H9 (cell line): ENCODE data around the gene KIZ. TPM values are rescaled to one million over a fixed set of nuclear protein-coding genes. Genes with fewer than 3 reads are reported as not detected.

Experiments used
- DNase-seq: peaks from one replicate; pipeline ENCODE4 v3.0.0-alpha.2; 2017
- H2AFZ ChIP-seq: one replicate; pipeline ENCODE4 v1.6.1; 2013; ENCODE audit warnings: mild to moderate bottlenecking, low read length, control low read depth, moderate library complexity
- H2AK5ac ChIP-seq: 2 replicates; pipeline ENCODE4 v1.6.1; 2013; ENCODE audit warnings: low read length, control low read depth, mixed read lengths; ENCODE audit not compliant: insufficient read length
- H2BK120ac ChIP-seq: one replicate; pipeline ENCODE4 v1.6.1; 2013; ENCODE audit warnings: low read depth, mild to moderate bottlenecking, low read length, control low read depth, inconsistent platforms; ENCODE audit not compliant: poor library complexity, severe bottlenecking
- H2BK12ac ChIP-seq: 2 replicates; pipeline ENCODE4 v1.6.1; 2013; ENCODE audit warnings: low read length, control low read depth, mixed read lengths, low read depth; ENCODE audit not compliant: insufficient read length
- H2BK15ac ChIP-seq: 2 replicates; pipeline ENCODE4 v1.6.1; 2013; ENCODE audit warnings: low read depth, low read length, control low read depth
- H2BK20ac ChIP-seq: one replicate; pipeline ENCODE4 v1.6.1; 2013; ENCODE audit warnings: low read depth, mild to moderate bottlenecking, low read length, control low read depth, inconsistent platforms; ENCODE audit not compliant: poor library complexity, severe bottlenecking
- H2BK5ac ChIP-seq: 2 replicates; pipeline ENCODE4 v1.6.1; 2013; ENCODE audit warnings: low read length, control low read depth, mixed read lengths; ENCODE audit not compliant: insufficient read length
- H3K14ac ChIP-seq: 2 replicates; pipeline ENCODE4 v1.6.1; 2013; ENCODE audit warnings: low read length, control low read depth; ENCODE audit not compliant: insufficient read depth
- H3K18ac ChIP-seq: 2 replicates; pipeline ENCODE4 v1.6.1; 2013; ENCODE audit warnings: low read depth, mild to moderate bottlenecking, mixed read lengths, low read length, control low read depth; ENCODE audit not compliant: insufficient read length
- H3K23ac ChIP-seq: 2 replicates; pipeline ENCODE4 v1.6.1; 2013; ENCODE audit warnings: low read length, control low read depth, mixed read lengths, low read depth; ENCODE audit not compliant: insufficient read length
- H3K23me2 ChIP-seq: 2 replicates; pipeline ENCODE4 v1.6.1; 2013; ENCODE audit warnings: low read depth, mild to moderate bottlenecking, mixed read lengths, low read length, control low read depth; ENCODE audit not compliant: insufficient read length, poor library complexity, severe bottlenecking
- H3K27ac ChIP-seq: 2 replicates; pipeline ENCODE4 v1.5.1; 2013; ENCODE audit warnings: low read length, control low read depth, mixed read lengths, low read depth; ENCODE audit not compliant: insufficient read length
- H3K27me3 ChIP-seq: 2 replicates; pipeline ENCODE4 v1.6.1; 2013; ENCODE audit warnings: low read length, control low read depth, inconsistent platforms; ENCODE audit not compliant: insufficient read depth
- H3K4ac ChIP-seq: 2 replicates; pipeline ENCODE4 v1.6.1; 2013; ENCODE audit warnings: low read depth, mild to moderate bottlenecking, control low read depth, inconsistent platforms, low read length, moderate library complexity
- H3K4me1 ChIP-seq: 2 replicates; pipeline ENCODE4 v1.6.1; 2013; ENCODE audit warnings: low read length, control low read depth, inconsistent platforms; ENCODE audit not compliant: insufficient read depth
- H3K4me2 ChIP-seq: 2 replicates; pipeline ENCODE4 v1.6.1; 2013; ENCODE audit warnings: low read length, control low read depth, mixed read lengths; ENCODE audit not compliant: insufficient read length, insufficient read depth
- H3K56ac ChIP-seq: 2 replicates; pipeline ENCODE4 v1.6.1; 2013; ENCODE audit warnings: low read depth, mild to moderate bottlenecking, mixed read lengths, low read length, control low read depth; ENCODE audit not compliant: insufficient read length
- H3K79me1 ChIP-seq: 2 replicates; pipeline ENCODE4 v1.6.1; 2013; ENCODE audit warnings: low read depth, mild to moderate bottlenecking, moderate library complexity, low read length, control low read depth, inconsistent platforms; ENCODE audit not compliant: insufficient read depth, poor library complexity, severe bottlenecking
- H3K79me2 ChIP-seq: 2 replicates; pipeline ENCODE4 v1.6.1; 2013; ENCODE audit warnings: low read length, control low read depth, inconsistent platforms; ENCODE audit not compliant: insufficient read depth
- H3K9ac ChIP-seq: 2 replicates; pipeline ENCODE4 v1.6.1; 2013; ENCODE audit warnings: low read length, control low read depth, mixed read lengths; ENCODE audit not compliant: insufficient read length; ENCODE audit errors: extremely low read depth
- H3K9me3 ChIP-seq: one replicate; pipeline ENCODE4 v1.6.1; 2013; ENCODE audit warnings: low read depth, low read length, inconsistent platforms; ENCODE audit not compliant: control insufficient read depth
- H3T11ph ChIP-seq: one replicate; pipeline ENCODE4 v1.6.1; 2013; ENCODE audit warnings: mild to moderate bottlenecking, low read length, control low read depth, inconsistent platforms
- H4K20me1 ChIP-seq: one replicate; pipeline ENCODE4 v1.6.1; 2013; ENCODE audit not compliant: control insufficient read depth, insufficient read length, insufficient read depth
- H4K5ac ChIP-seq: 2 replicates; pipeline ENCODE4 v1.6.1; 2013; ENCODE audit warnings: low read depth, mild to moderate bottlenecking, mixed read lengths, low read length, control low read depth; ENCODE audit not compliant: insufficient read length
- H4K8ac ChIP-seq: replicated peaks from 2 replicates; pipeline ENCODE4 v1.6.1; 2013; ENCODE audit warnings: low read length, control low read depth, mixed read lengths, low read depth; ENCODE audit not compliant: insufficient read length
- H4K91ac ChIP-seq: 2 replicates; pipeline ENCODE4 v1.6.1; 2013; ENCODE audit warnings: low read depth, mild to moderate bottlenecking, moderate library complexity, mixed read lengths, low read length, control low read depth; ENCODE audit not compliant: insufficient read length
- H3K27ac Mint-ChIP-seq, 3 experiments: 2 replicates in 2 of 3; 3 replicates in 1 of 3; pipeline ENCODE4 v1.8.0; 2020 to 2021; ENCODE audit warnings: mixed read lengths in 3 of 3, mild to moderate bottlenecking in 1 of 3, moderate library complexity in 1 of 3
- H3K27me3 Mint-ChIP-seq: 2 replicates; pipeline ENCODE4 v1.8.0; 2021; ENCODE audit warnings: low read depth, mild to moderate bottlenecking, moderate library complexity, mixed read lengths
- H3K36me3 Mint-ChIP-seq, 3 experiments: 2 replicates in 2 of 3; 3 replicates in 1 of 3; pipeline ENCODE4 v1.8.0; 2020 to 2021; ENCODE audit warnings: low read depth in 3 of 3, mixed read lengths in 3 of 3; ENCODE audit not compliant: insufficient read depth in 1 of 3
- H3K4me1 Mint-ChIP-seq, 2 experiments: 2 replicates each; pipeline ENCODE4 v1.8.0; 2020; ENCODE audit warnings: mixed read lengths in 2 of 2
- H3K4me3 Mint-ChIP-seq, 2 experiments: 2 replicates in 1 of 2; 3 replicates in 1 of 2; pipeline ENCODE4 v1.8.0; 2020 to 2021; ENCODE audit warnings: mild to moderate bottlenecking in 2 of 2, mixed read lengths in 2 of 2, moderate library complexity in 1 of 2
- H3K9me3 Mint-ChIP-seq, 2 experiments: 2 replicates in 1 of 2; 3 replicates in 1 of 2; pipeline ENCODE4 v1.8.0; 2020; ENCODE audit warnings: mild to moderate bottlenecking in 2 of 2, mixed read lengths in 2 of 2, moderate library complexity in 1 of 2
- CTCF ChIP-seq: fragments of 200-600 bp; sonication (generic); conservative IDR thresholded peaks from 3 replicates; pipeline ENCODE4 v1.8.0; 2021; ENCODE audit warnings: antibody characterized with exemption, mild to moderate bottlenecking
- WGBS: extraction: QIAGEN DNeasy Blood & Tissue Kit; methylation state at CpG from one replicate; pipeline ENCODE4 v1.1.7; 2013; ENCODE audit warnings: missing lambda C conversion rate, low lambda C conversion rate, mixed read lengths; ENCODE audit not compliant: insufficient read length; ENCODE audit errors: extremely low coverage; 5-methylcytosine and 5-hydroxymethylcytosine counted together
- total RNA-seq: library from RNA; stranded (reverse); gene quantifications from 2 replicates; pipeline ENCODE4 v1.2.1, GENCODE V29; 2021

KIZ gene
- total RNA-seq, 1 experiment from 2014 or later, result 29.3 TPM

GRCh38 chr20:21179757-21180156, 53.9 kb downstream of the KIZ start:
- no peak overlapping the region for H3K4me2 ChIP-seq
- Mint-ChIP-seq H3K27ac (peak overlapping the region; percentile 0 to 51 (median 6); a peak in 5 of 7 replicates), H3K36me3 (peaks cover 10 to 29% (median 16%) of the 10 kb centered on the region in 3 experiments), H3K27me3 (no peaks in the 10 kb centered on the region), H3K4me3 (no peak overlapping the region), H3K9me3 (peaks cover 10 to 17% of the 10 kb centered on the region in 2 experiments), H3K4me1 (peaks cover 44% of the 10 kb centered on the region in 2 experiments)
- H4K91ac ChIP-seq, result no peak overlapping the region
- H2BK15ac ChIP-seq, result no peak overlapping the region
- no peak overlapping the region for H2BK20ac ChIP-seq
- no peak overlapping the region for H4K5ac ChIP-seq
- H3K9ac ChIP-seq, result no peak overlapping the region
- no peaks in the 10 kb centered on the region for H3K79me2 ChIP-seq
- no peak overlapping the region for H4K8ac ChIP-seq
- H3T11ph ChIP-seq, result no peak overlapping the region
- H3K27me3 ChIP-seq, result no peaks in the 10 kb centered on the region
- H2BK120ac ChIP-seq, result no peak overlapping the region
- H3K4me1 ChIP-seq, result peaks cover 13% of the 10 kb centered on the region; the same call in 1 of the 2 replicates
- H3K9me3 ChIP-seq, result no peaks in the 10 kb centered on the region
- WGBS, result no CpG with 5 or more reads among the region's 2 CpGs
- H3K23ac ChIP-seq, result no peak overlapping the region
- H2BK5ac ChIP-seq, result no peak overlapping the region
- no peak overlapping the region for H3K4ac ChIP-seq
- H3K14ac ChIP-seq, result no peak overlapping the region
- no peak overlapping the region for H2AFZ ChIP-seq
- H3K27ac ChIP-seq, result no peak overlapping the region
- H3K56ac ChIP-seq, result no peak overlapping the region
- no peak overlapping the region for H2BK12ac ChIP-seq
- TF ChIP-seq CTCF, result no peak
- no peaks in the 10 kb centered on the region for H3K23me2 ChIP-seq
- H3K79me1 ChIP-seq, result no peaks in the 10 kb centered on the region
- H3K18ac ChIP-seq, result no peak overlapping the region
- H2AK5ac ChIP-seq, result no peak overlapping the region
- no peak for DNase-seq
- no peaks in the 10 kb centered on the region for H4K20me1 ChIP-seq
